IMR-90 (cell line): Measurements from ENCODE around the gene RPTOR. TPM values are rescaled to one million over a fixed set of nuclear protein-coding genes. Genes with fewer than 3 reads are reported as not detected.

Experiments
- ATAC-seq: fragments of 200-7000 bp; cut with Tn5 transposase; 2 replicates; pipeline ENCODE4 v1.9.1; 2020; ENCODE audit warnings: low read depth, mild to moderate bottlenecking, moderate library complexity
- BruUV-seq: library from RNA; stranded (reverse); fragments of 400-500 nt; replicated peaks from 2 replicates; lab custom pipeline; 2021; lab: Mats Ljungman, UMichigan
- CTCF ChIA-PET: fragments of 300-600 bp; formaldehyde crosslinking; extraction: SDS; loops from one replicate; lab custom pipeline; 2021; ENCODE audit warnings: antibody characterized with exemption; lab: Yijun Ruan, JAX
- POLR2A ChIA-PET: fragments of 300-600 bp; sonication (Branson Sonifier 250); formaldehyde crosslinking; loops from one replicate; lab custom pipeline; 2022; ENCODE audit warnings: antibody characterized with exemption; ENCODE audit not compliant: unreplicated experiment; lab: Charles Lee
- DNase-seq: peaks from one replicate; pipeline ENCODE4 v3.0.0; 2013
- H2AFZ ChIP-seq: replicated peaks from 2 replicates; pipeline ENCODE3; 2013; ENCODE audit warnings: low read length, mild to moderate bottlenecking; ENCODE audit not compliant: poor library complexity
- H2AK5ac ChIP-seq: 2 replicates; pipeline ENCODE4 v1.6.1; 2013; ENCODE audit warnings: low read depth, low read length, inconsistent platforms
- H2AK9ac ChIP-seq: replicated peaks from 2 replicates; pipeline ENCODE3; 2013; ENCODE audit warnings: mild to moderate bottlenecking, low read depth, low read length, moderate library complexity; ENCODE audit not compliant: poor library complexity
- H2BK120ac ChIP-seq: 2 replicates; pipeline ENCODE4 v1.6.1; 2013; ENCODE audit warnings: low read depth, low read length, inconsistent platforms
- H2BK15ac ChIP-seq: 3 replicates; pipeline ENCODE4 v1.6.1; 2013; ENCODE audit warnings: low read depth, low read length, inconsistent platforms
- H2BK20ac ChIP-seq: 2 replicates; pipeline ENCODE4 v1.6.1; 2013; ENCODE audit warnings: low read depth, mild to moderate bottlenecking, inconsistent platforms, low read length, moderate library complexity
- H2BK5ac ChIP-seq: 2 replicates; pipeline ENCODE4 v1.6.1; 2013; ENCODE audit warnings: mild to moderate bottlenecking, low read depth, low read length, inconsistent platforms; ENCODE audit not compliant: poor library complexity, severe bottlenecking
- H3K14ac ChIP-seq: replicated peaks from 2 replicates; pipeline ENCODE4 v1.6.1; 2013; ENCODE audit warnings: low read depth, low read length, inconsistent platforms
- H3K18ac ChIP-seq: 2 replicates; pipeline ENCODE4 v1.6.1; 2013; ENCODE audit warnings: low read depth, low read length, control low read depth
- H3K23ac ChIP-seq: 2 replicates; pipeline ENCODE4 v1.6.1; 2013; ENCODE audit warnings: low read depth, low read length, inconsistent platforms
- H3K27ac ChIP-seq: 2 replicates; pipeline ENCODE4 v1.5.1; 2013; ENCODE audit warnings: mild to moderate bottlenecking, control low read depth, low read length; ENCODE audit not compliant: insufficient read depth
- H3K27me3 ChIP-seq: 2 replicates; pipeline ENCODE4 v1.6.1; 2013; ENCODE audit warnings: low read length; ENCODE audit not compliant: control insufficient read depth, insufficient read depth
- H3K36me3 ChIP-seq: 2 replicates; pipeline ENCODE4 v1.6.1; 2013; ENCODE audit warnings: low read length, mixed read lengths; ENCODE audit not compliant: control insufficient read depth, insufficient read depth
- H3K4ac ChIP-seq: 2 replicates; pipeline ENCODE4 v1.6.1; 2013; ENCODE audit warnings: low read depth, low read length, inconsistent platforms
- H3K4me1 ChIP-seq: 2 replicates; pipeline ENCODE4 v1.6.1; 2013; ENCODE audit warnings: low read length, mixed read lengths; ENCODE audit not compliant: control insufficient read depth, insufficient read depth
- H3K4me2 ChIP-seq: 2 replicates; pipeline ENCODE4 v1.6.1; 2013; ENCODE audit warnings: low read depth, mild to moderate bottlenecking, control low read depth, low read length, moderate library complexity
- H3K4me3 ChIP-seq: 2 replicates; pipeline ENCODE4 v1.5.1; 2013; ENCODE audit warnings: low read depth, mild to moderate bottlenecking, control low read depth, low read length, moderate library complexity; ENCODE audit not compliant: insufficient read depth
- H3K56ac ChIP-seq: 2 replicates; pipeline ENCODE4 v1.6.1; 2013; ENCODE audit warnings: low read length, inconsistent platforms; ENCODE audit not compliant: insufficient read depth; ENCODE audit errors: extremely low read depth
- H3K79me1 ChIP-seq, 2 experiments: 2 replicates each; pipeline ENCODE4 v1.6.1; 2013; ENCODE audit warnings: low read length in 2 of 2, inconsistent platforms in 1 of 2, low read depth in 1 of 2
- H3K9ac ChIP-seq: 2 replicates; pipeline ENCODE4 v1.6.1; 2013; ENCODE audit warnings: low read depth, low read length, control low read depth
- H3K9me1 ChIP-seq: 2 replicates; pipeline ENCODE4 v1.6.1; 2013; ENCODE audit warnings: low read length, inconsistent platforms; ENCODE audit not compliant: insufficient read depth
- H3K9me3 ChIP-seq: 2 replicates; pipeline ENCODE4 v1.6.1; 2013; ENCODE audit warnings: low read length; ENCODE audit not compliant: control insufficient read depth, insufficient read depth
- H4K20me1 ChIP-seq: 2 replicates; pipeline ENCODE4 v1.6.1; 2013; ENCODE audit warnings: low read length, inconsistent platforms; ENCODE audit not compliant: insufficient read depth
- H4K5ac ChIP-seq: 2 replicates; pipeline ENCODE4 v1.6.1; 2013; ENCODE audit warnings: mild to moderate bottlenecking, low read depth, low read length, control low read depth
- H4K8ac ChIP-seq, 2 experiments: 2 replicates each; pipeline ENCODE4 v1.6.1; 2013; ENCODE audit warnings: low read depth in 2 of 2, low read length in 2 of 2, control low read depth in 1 of 2, inconsistent platforms in 1 of 2
- H4K91ac ChIP-seq: 2 replicates; pipeline ENCODE4 v1.6.1; 2013; ENCODE audit warnings: low read depth, low read length, inconsistent platforms; ENCODE audit not compliant: insufficient read depth
- CEBPB ChIP-seq: IDR thresholded peaks from 2 replicates; pipeline ENCODE4 v1.6.1; 2012; ENCODE audit warnings: low read depth, low read length, improper control_type of control experiment
- RCOR1 ChIP-seq: IDR thresholded peaks from 2 replicates; pipeline ENCODE4 v1.6.1; 2012; ENCODE audit warnings: mild to moderate bottlenecking, low read length, improper control_type of control experiment; ENCODE audit not compliant: insufficient replicate concordance
- RFX5 ChIP-seq: IDR thresholded peaks from 2 replicates; pipeline ENCODE4 v1.8.0; 2012; ENCODE audit warnings: low read depth, mild to moderate bottlenecking, low read length, moderate library complexity
- USF2 ChIP-seq: fragments of 150-350 bp; IDR thresholded peaks from 2 replicates; pipeline ENCODE4 v1.6.1; 2017; ENCODE audit warnings: mild to moderate bottlenecking, antibody characterized with exemption, low read length, low read depth
- WGBS, 2 experiments: methylation state at CpG; one replicate each; pipeline versions ENCODE4 v1.1.5 to v1.1.7; 2013; ENCODE audit warnings: missing lambda C conversion rate in 2 of 2; ENCODE audit not compliant: insufficient read length in 1 of 2; ENCODE audit errors: extremely low coverage in 2 of 2; 5-methylcytosine and 5-hydroxymethylcytosine counted together
- dilution Hi-C: fragments of 300-500 bp; cut with HindIII; formaldehyde crosslinking; loops from one replicate; pipeline ENCODE4 v1.14.3; 2018; ENCODE audit warnings: low sequenced_read_pairs; ENCODE audit not compliant: unreplicated experiment
- in situ Hi-C: fragments of 300-500 bp; cut with MboI; formaldehyde crosslinking; loops from 3 replicates; pipeline ENCODE4 v1.14.3; 2019; ENCODE audit warnings: low sequenced_read_pairs, inconsistent platforms, mixed read lengths
- intact Hi-C: fragments of 100-400 bp; cut with micrococcal nuclease; formaldehyde crosslinking; loops from 2 replicates; pipeline ENCODE4 v1.10.0; 2022
- polyA plus RNA-seq, 3 experiments: library from polyadenylated mRNA; depleted of rRNA; stranded (reverse); fragments of >200 nt; gene quantifications; 2 replicates each; pipeline ENCODE4 v1.2.3, GENCODE V29; 2012; ENCODE audit warnings: low replicate concordance in 1 of 3
- total RNA-seq: library from RNA; depleted of rRNA; stranded (reverse); fragments of >200 nt; gene quantifications from 2 replicates; pipeline ENCODE4 v1.2.3, GENCODE V29; 2012

The RPTOR gene
- total and polyA plus RNA-seq, 2 of the 4 experiments (the other 2 are of a cell fraction), result 10.8 to 14.7 TPM

- DNase-seq, result no peak
- no TSS peak for BruUV-seq
- Histone ChIP-seq H3K9me1 (peaks cover 17% of the 10 kb centered on the region), H2AK5ac (peak overlapping the region; percentile 71), H3K4me2 (no peak overlapping the region), H2BK120ac (peak overlapping the region; percentile 69; the same call in 1 of the 2 replicates), H2AK9ac (no peak overlapping the region), H4K8ac (no peak overlapping the region), H3K23ac (no peak overlapping the region), H3K56ac (no peak overlapping the region), H3K9ac (no peak overlapping the region), H3K4me1 (peaks cover 14% of the 10 kb centered on the region), H3K27ac (no peak overlapping the region), H3K79me1 (peaks cover 31 to 83% of the 10 kb centered on the region in 2 experiments), H4K5ac (no peak overlapping the region), H3K14ac (peak overlapping the region; percentile 46), H3K27me3 (no peaks in the 10 kb centered on the region), H2AFZ (no peak overlapping the region), H2BK15ac (peak overlapping the region; percentile 1; the same call in 2 of the 3 replicates), H2BK20ac (peak overlapping the region; percentile 37; the same call in 1 of the 2 replicates), H2BK5ac (peak overlapping the region; percentile 24), H3K4ac (peak overlapping the region; percentile 76; the same call in 1 of the 2 replicates), H4K20me1 (no peaks in the 10 kb centered on the region), H3K36me3 (no peaks in the 10 kb centered on the region), H3K4me3 (no peak overlapping the region), H4K91ac (peak overlapping the region; percentile 71), H3K9me3 (no peaks in the 10 kb centered on the region), H3K18ac (no peak overlapping the region)
- in situ Hi-C loops (no loop called here), dilution Hi-C loops (no loop called here), intact Hi-C loops (loop anchor here (10.0 kb wide), 1 partner anchor 218 kb away; no protein-coding TSS in a partner anchor)
- WGBS, 2 experiments, result 100% methylated on average over 1 of the region's 3 CpGs; no CpG with 5 or more reads in 1 of the 2 experiments
- ATAC-seq, result no peak
- TF ChIP-seq USF2 (no peak), RCOR1 (no peak), RFX5 (no peak), CEBPB (no peak)
- CTCF ChIA-PET, result no interaction called here
- POLR2A ChIA-PET, result no interaction called here
These were observed 132.6 kb downstream of the RPTOR start for GRCh38 chr17:80677214-80677756.
